Esophagus mucosa (tissue), 1 donor: ENCODE results near the gene CDH12. TPM values are rescaled to one million over a fixed set of nuclear protein-coding genes. Genes with fewer than 3 reads are reported as not detected.
A peak's percentile ranks its signal among the peaks of the same experiment; 100 is the strongest.

Experiments
- ATAC-seq: fragments of 200-7000 bp; cut with Tn5 transposase; one replicate; pipeline ENCODE4 v1.9.1; 2020
- total RNA-seq: library from RNA; stranded (reverse); gene quantifications from one replicate; pipeline ENCODE4 v1.2.4, GENCODE V29; 2023
- donor health status: DM: yes; HTN: yes; CAD: no.

The CDH12 gene
- total RNA-seq, 1 donor from 2014 or later = not detected

DNA sequence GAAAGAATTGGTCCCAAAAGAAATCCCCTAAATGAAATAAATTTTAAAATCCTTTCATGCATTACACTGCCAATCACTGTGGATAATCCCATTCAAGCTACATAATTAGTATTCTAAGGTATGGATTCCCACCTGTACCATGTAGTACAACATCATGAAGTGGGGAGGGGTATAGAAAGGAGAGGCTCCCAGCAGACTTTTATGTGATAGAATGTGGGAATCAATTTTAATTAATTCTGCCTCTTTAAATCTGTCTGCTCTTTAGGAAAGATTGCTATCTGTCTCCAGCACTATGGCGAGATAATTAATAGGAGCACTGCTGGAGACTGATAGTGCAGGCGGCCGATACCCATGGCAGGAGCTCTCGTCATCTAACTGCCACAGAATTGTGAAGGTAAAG is 95.4 kb downstream of the CDH12 start:
- no peak for ATAC-seq

GRCh38 chr5:22754155-22754554 is 99.0 kb downstream of the CDH12 start:
- ATAC-seq = no peak

GRCh38 chr5:22751536-22751935 is 101.6 kb downstream of the CDH12 start:
- no peak for ATAC-seq

DNA sequence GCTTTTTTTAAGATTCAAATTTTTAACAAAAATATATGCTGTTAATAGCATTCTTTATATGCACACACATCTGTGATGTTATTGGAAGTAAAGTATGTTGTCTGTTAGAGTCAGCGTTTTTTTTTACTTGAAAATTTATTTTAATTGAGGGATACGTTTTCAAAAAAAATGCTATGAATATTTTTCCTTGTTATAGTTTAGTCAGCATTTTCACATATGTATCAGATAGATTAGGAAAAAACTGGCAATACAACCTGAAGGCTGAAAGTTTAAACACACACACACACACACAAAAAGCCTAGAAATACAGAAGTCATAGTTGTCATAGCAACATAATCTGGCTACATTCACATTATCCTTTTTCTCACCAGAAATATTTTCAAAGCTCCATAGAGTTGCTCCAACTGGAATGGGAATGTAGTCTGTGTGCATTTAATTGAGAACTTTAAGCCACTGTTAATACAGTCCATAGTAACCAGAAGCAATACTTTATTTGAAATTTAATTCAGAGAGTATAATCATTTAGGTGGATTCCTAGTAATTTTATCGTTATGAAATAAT is 116.6 kb downstream of the CDH12 start:
- no peak for ATAC-seq

GRCh38 chr5:22734907-22735306 is 118.2 kb downstream of the CDH12 start:
- ATAC-seq = no peak

DNA sequence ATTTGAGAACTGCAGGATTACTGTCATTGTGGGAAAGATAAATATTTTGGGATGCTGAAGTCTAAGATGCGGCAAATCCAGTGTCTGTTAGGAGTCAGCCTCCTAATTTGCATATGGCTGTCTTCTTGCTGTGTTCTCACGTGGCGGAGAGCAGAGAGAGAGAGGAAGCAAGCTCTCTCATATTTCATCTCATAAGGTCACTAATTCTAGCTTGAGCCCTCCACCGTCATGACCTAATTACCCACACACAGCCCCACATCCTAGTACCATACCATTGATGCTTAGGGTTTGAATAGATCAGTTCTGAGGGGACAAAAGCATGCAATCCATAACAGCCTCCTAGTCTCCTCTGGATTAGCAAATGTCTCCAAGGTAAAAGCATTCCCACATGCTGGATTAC is 124.5 kb downstream of the CDH12 start:
- no peak for ATAC-seq

DNA sequence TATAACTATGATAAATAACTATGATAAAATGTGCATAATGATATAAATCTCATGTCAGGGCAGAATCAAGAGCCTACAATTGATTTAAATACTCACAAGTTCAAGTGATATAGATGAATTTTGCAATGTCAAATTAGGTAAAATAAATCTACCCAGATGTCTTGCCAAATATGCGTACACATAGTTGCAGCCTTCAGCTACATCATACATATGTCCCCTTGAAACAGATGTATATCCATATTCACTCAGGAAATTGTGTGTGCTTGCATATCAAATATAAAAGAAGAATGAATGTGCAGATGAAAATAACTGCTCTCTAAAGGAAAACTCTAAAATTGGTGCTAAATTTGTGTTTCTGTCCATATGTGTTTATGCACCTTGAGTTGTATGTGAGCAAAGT is 130.7 kb downstream of the CDH12 start:
- no peak for ATAC-seq

DNA sequence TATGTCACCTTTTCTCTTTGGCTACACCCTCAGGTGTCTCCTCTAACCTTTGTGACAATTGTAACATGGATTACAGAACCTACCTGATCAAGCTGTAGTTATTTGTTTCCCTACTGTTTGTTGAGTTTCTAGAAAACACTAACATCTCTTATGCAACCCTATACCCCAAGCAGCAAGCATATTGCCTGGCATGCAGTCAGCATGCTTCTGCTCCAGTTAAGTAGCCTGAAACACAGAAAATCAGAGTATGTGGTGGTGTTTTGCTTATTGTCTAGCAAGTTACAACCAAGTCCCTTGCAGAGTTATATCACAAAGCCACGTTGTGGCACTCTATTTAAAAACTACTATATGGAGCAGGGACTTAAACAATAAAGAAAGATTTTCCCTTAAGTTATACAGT is 131.1 kb downstream of the CDH12 start:
- no peak for ATAC-seq

- ATAC-seq = no peak
Measured at GRCh38 chr5:22719842-22720241, 133.3 kb downstream of the CDH12 start.

DNA sequence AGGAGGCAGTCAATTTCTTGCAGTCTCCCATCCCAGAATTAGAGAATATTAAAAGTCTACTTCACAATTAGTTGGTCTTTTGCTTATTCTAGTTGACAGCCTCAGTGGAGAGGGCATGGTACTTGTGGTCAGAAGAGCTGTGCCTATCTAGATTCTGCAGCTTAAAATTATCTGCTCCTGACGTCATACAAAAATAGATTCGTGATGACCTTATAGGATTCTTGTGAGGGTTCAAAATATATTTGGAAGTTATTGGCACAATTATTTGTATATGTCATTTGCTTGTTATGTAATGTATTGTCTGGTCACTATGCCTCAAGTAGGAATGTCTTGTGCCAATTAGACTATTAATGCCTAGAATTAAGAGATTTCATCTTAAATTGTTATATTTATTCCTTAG is 142.5 kb downstream of the CDH12 start:
- ATAC-seq = no peak

GRCh38 chr5:22709743-22710142 is 143.4 kb downstream of the CDH12 start:
- ATAC-seq = peak; percentile 59

DNA sequence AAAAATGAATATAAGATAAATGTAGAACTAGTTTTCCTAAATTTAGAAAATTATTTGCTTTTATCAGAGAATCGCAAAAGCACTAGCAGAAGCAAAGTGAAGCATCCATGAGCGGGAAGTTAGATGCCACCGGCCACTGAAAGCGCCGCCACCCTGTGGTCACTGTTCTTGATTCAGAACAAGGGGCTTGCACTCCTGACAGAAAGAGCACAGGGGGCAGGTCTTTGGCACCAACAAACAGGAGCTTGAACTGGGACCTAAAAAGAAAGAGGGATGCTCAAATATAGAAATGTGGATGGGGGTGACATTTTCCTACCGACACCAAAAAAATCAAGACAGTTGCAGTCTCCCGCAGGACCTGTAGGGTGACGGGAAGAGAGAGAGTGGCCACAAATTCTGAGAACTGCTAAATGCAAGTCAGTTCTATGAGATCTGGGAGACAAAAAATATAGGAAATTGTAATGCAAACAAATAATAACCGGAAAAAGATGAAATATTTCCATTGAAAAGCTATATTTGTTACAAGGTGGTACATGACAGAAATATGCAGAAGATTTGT is 144.3 kb downstream of the CDH12 start:
- no peak for ATAC-seq

DNA sequence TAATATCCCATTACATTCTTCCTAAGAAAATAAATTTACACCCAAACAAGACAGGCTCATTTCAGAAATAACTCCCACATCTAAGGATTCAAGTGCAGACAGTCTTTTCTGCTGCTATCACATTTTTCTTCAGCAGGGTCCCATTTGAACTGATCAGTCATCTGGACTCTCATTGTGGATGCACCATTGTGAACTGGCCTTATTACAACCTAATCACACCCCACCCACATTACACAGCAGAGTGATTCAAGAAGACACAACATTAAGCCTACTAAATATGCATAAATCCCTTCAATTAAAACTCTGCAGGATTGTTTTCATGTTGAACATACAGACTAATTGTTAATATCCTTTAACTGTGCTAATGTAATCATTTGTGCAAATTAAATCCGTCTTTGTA is 146.2 kb downstream of the CDH12 start:
- ATAC-seq = no peak

GRCh38 chr5:22699319-22699718 is 153.8 kb downstream of the CDH12 start:
- ATAC-seq = no peak

- no peak for ATAC-seq
Measured at GRCh38 chr5:22693121-22693520, 160.0 kb downstream of the CDH12 start.

GRCh38 chr5:22683050-22683449 is 170.1 kb downstream of the CDH12 start:
- no peak for ATAC-seq

GRCh38 chr5:22678886-22679285 is 174.3 kb downstream of the CDH12 start:
- ATAC-seq = no peak

GRCh38 chr5:22673131-22673530 is 180.0 kb downstream of the CDH12 start:
- ATAC-seq = no peak

- ATAC-seq = no peak
Measured at GRCh38 chr5:22669345-22669744, 183.8 kb downstream of the CDH12 start.

- ATAC-seq = no peak
Measured at GRCh38 chr5:22665801-22666200, 187.3 kb downstream of the CDH12 start.

- ATAC-seq = no peak
Measured at GRCh38 chr5:22663134-22663533, 190.0 kb downstream of the CDH12 start.

- ATAC-seq = no peak
Measured at GRCh38 chr5:22662391-22662790, 190.8 kb downstream of the CDH12 start.

GRCh38 chr5:22651355-22651754 is 201.8 kb downstream of the CDH12 start:
- ATAC-seq = no peak

GRCh38 chr5:22650511-22650910 is 202.6 kb downstream of the CDH12 start:
- no peak for ATAC-seq

DNA sequence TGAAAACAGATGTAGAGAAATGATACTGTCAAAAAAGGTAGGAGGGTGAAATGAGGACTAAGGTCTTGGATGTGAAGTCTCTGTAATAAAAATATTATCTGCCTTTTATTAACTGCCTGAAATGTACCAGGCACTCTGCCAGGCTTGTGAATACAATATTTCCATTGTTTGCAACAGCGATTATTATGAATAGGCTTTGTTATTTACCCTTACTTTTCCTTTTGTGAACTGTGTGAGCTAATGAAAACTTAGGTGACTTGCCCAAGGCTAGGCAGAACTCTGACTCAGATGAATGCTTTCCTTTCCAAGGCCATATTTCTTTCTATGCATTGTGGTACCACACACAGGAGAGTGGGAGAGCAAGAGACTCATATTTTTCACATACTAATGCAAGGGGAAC is 204.1 kb downstream of the CDH12 start:
- no peak for ATAC-seq
